ENCODE results near the gene SELENON. TPM values are rescaled to one million over a fixed set of nuclear protein-coding genes. Genes with fewer than 3 reads are reported as not detected.
A peak's percentile ranks its signal among the peaks of the same experiment; 100 is the strongest.

The SELENON gene
- total and polyA plus RNA-seq, 9 of the 15 experiments (the other 6 are each of a cell fraction or from before 2014, with no cell fraction given): 0.43 to 26.7 (median 7.0) TPM

- peak; percentile 70 to 84; a peak in 2 of 4 replicates for TF ChIP-seq NONO (IDR thresholded peaks at IDR 0.05; ENCODE audit: low read depth in 2 of 2, low read length in 1 of 2)
- no peak for TF ChIP-seq CHD7 (IDR thresholded peaks at IDR 0.05; ENCODE audit: low read depth, low read length)
- no peak for TF ChIP-seq NFIX (CRISPR knock-in tag; IDR thresholded peaks at IDR 0.05; ENCODE audit: low read depth)
- peak; percentile 83 for TF ChIP-seq CREM (IDR thresholded peaks at IDR 0.05; ENCODE audit: low read depth)
- TF ChIP-seq BRCA1 (IDR thresholded peaks at IDR 0.05): no peak
- TF ChIP-seq BRCA1 (CRISPR knock-in tag; IDR thresholded peaks at IDR 0.05): no peak
- TF ChIP-seq ZBTB2 (IDR thresholded peaks at IDR 0.05): peak; percentile 62
- TF ChIP-seq XRCC5 (IDR thresholded peaks at IDR 0.05; ENCODE audit: low read depth, low read length): 0 out of 2 replicates have a peak, but pooled peaks have one; percentile 75
- peak; percentile 56; the same call in 1 of the 2 replicates for TF ChIP-seq PRMT5 (CRISPR knock-in tag; IDR thresholded peaks at IDR 0.05)
- 0 out of 2 replicates have a peak, but pooled peaks have one; percentile 58 for TF ChIP-seq ZNF584 (CRISPR knock-in tag; IDR thresholded peaks at IDR 0.05; ENCODE audit: low read depth)
- TF ChIP-seq NKRF (IDR thresholded peaks at IDR 0.05; ENCODE audit: borderline replicate concordance): peak; percentile 99
- TF ChIP-seq KAT2B (IDR thresholded peaks at IDR 0.05; ENCODE audit: low read depth, low read length): no peak
Measured at GRCh38 chr1:25858906-25859789, 59.2 kb downstream of the SELENON start, which contains the start of gene AUNIP (continued).

Data from K562 (cell line).